GM18861 (cell line): ENCODE measurements around the gene NR1H4.
"Not testable (repeated sequence)": the region's sequence is repeated elsewhere in the genome, so short reads cannot be mapped to it uniquely, and the experiment has no call there.

ENCODE experiments used
- ATAC-seq: cut with Tn5 transposase; IDR thresholded peaks from one replicate; pipeline ENCODE4 v1.9.1; 2021; ENCODE audit not compliant: unreplicated experiment

Gene NR1H4

DNA sequence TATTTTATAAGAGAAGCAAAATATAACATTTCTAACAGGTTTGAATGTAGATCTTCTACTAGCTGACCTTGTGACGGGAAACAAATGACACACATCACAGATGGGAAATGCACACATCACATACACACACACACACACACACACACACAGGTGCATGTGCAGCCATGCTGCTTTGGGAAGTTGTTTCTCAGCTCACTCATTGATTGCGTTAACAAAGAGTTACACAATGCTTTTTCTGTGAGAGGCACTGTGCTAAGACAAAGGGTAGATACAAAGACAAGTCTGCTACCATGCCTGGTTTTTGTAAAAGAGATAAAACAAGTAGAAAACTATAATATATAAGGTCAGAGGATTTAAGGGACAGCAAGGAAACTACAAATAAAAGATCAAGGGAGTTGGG, 1.3 kb upstream of the NR1H4 start:
- no peak for ATAC-seq

DNA sequence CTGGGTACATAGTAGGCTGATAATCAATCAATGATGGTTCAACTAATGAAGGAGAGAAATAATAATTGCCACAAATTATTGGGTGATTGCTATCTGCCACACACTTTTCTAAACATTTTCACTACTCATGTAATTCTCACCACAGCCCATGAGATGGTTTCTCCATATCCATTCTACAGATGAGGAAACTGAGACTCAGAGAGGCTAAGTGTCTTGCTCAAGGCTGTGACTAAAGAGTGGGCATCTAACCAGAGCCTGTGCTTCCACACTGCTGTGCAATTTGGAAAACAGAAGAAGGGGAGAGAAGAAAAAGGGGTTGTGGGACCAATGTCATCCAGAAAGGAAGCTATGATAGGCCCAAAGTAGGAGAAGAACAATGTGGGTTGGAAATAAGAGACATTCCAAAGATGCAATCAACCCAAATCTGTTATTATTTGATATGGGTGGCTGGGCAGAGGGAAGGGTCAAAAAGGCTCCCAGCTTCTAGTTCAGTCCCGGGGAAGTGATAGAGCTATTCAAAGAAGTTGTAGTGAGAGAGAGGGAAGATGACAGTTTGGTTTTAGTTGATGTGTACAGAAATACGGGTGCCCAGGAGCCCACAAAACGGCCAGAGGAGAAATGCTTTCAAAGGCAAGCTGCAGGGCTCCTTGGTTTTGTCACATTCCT, 483 bp upstream of the NR1H4 start:
- ATAC-seq = no peak

GRCh38 chr12:100474617-100475016, 951 bp downstream of the NR1H4 start:
- no peak for ATAC-seq

DNA sequence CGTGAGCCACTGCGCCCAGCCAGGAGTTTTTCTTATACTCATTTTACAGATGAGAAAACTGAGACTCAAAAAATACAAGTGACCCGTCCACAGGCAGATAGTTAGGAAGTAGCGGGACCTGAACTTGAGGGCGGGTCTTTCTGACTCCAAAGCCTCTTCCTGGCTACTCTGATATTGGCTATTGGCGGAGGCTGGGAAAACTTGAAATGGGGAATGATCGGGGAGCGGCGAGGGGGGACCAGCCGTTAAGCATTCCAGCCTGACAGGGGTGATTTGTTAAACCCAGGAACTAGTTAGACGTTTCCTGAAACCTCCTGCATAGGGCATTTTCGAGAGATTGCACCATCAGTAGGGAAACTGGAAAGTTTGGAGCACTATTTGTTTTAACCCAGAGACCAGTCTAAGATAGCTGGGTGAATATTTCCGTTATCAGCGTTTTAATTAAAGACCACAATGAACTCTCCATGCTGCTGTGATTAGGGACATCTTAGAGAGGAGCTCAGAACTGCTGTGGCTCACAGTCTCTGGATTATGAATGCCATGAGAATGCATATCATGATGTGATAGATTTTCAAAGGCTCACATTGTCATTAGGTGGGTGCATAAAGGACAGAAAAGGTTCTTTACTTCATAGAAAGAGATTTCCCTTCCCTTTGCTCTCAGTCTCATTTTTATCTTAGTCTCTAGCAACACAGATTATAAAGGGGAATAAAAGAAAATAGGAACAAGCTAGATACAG, 2.5 kb downstream of the NR1H4 start:
- ATAC-seq = no peak

- no peak for ATAC-seq
Observed at GRCh38 chr12:100481021-100481420, 7.4 kb downstream of the NR1H4 start.

DNA sequence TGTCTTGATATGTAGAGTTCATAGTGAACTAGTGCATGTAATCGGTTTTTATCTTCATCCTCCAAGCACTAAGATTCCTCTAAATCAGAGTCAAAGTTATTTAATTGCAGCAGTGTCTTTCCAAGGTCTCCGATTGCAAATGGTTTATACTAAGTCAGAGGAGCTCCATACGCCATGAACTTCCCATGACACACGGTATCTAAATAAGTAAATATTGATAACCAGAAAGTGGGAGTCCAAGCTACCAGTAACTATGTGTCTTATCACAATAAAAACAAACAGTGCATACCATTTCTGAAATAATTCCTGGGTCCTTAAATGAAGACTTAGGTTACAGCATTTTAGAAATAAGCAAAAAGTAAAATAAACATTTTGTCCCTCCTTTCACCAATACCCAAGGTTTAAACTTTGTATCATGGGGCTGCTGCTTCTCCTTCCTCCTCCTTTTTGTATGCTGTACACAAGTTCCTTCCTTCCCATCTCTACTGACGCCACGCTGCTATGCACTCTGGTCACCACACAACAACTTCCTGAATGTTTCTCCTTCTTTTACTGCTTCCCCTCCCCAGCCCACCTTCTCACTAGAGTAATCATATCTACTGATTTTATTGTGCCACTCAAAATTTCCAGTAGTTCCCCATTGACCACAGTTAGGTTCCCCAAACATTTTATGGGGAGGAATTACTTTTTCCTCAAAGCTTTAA, 10.7 kb downstream of the NR1H4 start:
- ATAC-seq = no peak

DNA sequence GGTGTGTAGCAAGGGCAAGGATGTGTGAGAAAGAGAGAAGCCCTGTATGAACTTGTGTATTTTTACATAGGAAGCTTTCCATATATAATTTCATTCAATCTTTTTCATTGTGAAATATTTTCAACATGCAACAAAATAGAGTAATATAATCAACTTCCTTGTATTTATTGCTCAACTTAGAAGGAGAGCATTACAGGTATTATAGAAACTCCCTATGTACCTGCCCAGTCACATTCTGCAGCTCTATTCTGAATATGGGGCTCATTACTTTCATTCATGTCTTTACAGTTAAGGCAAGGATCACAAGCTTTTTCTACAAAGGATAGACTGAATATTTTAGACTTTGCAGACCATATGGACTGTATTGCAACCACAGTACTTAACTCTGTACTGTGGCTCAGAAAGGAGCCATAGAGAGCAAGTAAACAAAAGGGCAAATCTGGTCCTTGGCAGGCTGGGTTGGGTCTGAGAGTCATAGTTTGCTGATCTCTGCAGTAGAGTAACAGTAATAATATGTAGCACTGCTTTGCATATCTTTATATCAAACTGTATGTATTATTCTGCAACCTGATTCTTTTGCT, 11.3 kb downstream of the NR1H4 start:
- no peak for ATAC-seq

DNA sequence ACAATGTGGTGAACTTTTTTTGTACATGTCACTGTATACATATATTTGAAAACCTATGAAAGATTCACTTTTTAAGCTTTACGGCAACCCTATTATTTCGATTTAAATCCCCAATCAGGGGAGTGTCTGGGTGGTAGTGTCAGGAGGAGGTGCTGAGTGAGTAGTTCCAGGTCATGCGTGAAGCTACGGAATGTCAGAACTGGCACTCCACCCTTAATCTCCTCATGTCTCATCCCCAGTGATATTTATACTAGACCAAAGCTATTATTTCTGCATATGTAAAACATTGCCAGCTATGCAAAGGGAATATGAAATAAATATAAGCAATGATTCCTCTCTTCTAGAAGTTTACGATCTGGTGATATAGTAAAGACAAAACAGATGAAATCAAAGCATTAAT, 12.3 kb downstream of the NR1H4 start:
- no peak for ATAC-seq

- no peak for ATAC-seq
Observed at GRCh38 chr12:100489251-100489820, 15.7 kb downstream of the NR1H4 start.

DNA sequence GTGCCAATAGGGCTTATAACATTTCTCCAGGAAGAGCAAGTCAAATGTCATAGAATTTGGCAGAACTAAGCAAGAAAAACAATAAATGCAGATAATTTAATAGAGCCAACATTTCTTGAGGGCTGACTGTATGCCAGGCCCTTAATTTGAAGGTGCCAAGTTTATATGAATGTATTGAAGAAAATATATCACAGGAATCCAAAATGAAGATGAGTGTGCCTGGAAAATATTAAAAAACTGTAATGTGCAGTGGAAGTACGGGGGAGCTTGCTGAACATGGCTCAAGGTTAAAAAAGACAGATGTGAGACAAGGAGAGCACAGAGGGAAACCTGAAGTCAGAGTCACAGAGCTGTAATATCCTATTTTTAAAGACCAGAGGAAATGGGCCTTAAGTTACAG, 16.4 kb downstream of the NR1H4 start:
- ATAC-seq = no peak

DNA sequence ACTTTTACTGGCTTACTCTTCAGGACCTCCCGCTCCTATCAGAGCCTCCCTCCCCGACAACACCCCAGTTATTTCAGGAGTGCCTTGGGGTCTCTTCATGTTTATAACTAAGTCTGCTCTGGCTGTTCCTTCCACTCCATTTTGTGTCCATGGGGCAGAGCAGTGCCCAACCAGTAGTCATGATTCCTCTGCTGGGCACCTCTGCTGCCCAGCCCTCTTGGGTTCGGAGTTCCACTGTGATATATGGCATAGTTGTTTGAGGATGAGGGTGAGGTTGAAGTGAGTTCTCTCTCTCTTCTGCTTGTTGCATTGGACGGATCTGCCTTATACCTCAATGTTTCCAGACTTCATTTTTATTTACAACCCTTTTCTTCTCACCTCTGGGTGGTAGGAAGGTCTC, 17.4 kb downstream of the NR1H4 start:
- no peak for ATAC-seq

DNA sequence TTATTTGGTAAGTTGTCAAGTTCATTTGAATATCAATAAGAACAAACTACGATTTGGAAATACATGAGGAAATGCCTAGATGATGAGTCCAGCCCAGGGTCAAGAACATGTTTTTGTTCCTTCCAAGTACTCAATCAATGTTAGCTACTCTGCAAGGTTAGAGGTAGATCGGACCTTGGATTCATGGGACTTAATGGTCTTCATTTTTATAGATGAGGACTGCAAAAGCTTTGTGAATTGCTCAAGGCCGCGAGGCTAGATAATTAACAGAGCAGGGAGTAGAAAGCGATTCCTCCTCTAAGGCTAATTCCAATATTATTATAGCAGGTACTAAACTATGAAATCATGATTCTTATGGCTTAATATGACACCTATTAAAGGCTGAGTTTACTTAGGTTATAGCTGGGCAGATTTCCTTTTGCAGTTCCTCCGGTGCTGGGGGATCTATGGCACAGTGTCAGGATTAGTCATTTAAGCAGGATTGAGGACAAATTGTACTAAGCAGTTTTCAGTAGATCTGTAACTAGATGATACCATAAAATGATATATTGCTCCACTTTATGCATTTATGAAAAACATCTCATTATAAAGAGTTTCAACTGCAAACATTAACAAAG, 19.8 kb downstream of the NR1H4 start:
- no peak for ATAC-seq

- no peak for ATAC-seq
Observed at GRCh38 chr12:100494026-100494425, 20.4 kb downstream of the NR1H4 start.

- no peak for ATAC-seq
Observed at GRCh38 chr12:100494538-100494937, 20.9 kb downstream of the NR1H4 start.

DNA sequence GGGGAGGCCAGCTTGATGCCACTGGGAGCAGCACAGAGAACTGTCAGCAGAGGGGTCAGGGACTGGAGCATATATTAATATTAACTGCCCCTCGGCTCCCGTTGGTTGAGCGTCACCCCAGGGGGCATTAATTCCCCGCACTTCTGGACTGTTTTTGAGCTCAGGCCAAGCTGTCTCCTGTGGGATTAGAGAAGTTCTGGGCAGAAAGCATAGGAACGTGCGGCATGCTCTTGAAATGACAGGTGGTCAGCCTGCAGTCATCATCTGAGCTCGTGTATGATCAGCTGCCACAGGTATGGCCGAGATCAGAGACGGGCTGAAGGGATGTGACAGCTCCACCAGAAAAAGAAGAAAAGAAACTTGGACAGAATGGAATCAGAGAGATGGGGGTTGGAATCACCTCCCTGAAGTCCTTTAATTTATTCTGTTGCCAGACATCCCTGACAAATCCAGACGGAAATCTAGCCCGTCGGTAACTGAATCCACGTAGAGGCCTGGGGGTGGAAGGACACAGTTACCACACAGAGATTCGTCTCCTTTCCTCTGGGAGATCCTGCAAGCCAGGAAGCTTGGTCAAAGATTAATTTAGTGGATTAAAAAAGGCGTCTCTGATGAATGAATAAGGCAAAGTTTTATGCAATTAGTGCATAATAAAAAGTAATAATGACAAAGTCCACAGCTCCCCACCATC, 23.6 kb downstream of the NR1H4 start:
- no peak for ATAC-seq

DNA sequence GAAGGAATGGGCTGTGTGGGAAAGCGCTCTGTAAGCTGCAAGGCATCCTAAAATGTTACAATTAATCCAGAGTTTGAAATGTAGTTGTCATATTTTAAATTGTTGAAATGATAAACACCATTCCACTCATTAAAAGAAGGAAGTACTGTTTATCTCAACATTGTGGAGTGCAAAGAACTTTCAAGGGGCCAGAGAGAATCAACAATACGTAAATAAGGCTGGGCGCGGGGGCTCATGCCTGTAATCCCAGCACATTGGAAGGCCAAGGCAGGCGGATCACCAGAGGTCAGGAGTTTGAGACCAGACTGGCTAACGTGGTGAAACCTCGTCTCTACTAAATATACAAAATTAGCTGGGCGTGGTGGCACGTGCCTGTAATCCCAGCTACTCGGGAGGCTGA, 24.5 kb downstream of the NR1H4 start:
- no peak for ATAC-seq

DNA sequence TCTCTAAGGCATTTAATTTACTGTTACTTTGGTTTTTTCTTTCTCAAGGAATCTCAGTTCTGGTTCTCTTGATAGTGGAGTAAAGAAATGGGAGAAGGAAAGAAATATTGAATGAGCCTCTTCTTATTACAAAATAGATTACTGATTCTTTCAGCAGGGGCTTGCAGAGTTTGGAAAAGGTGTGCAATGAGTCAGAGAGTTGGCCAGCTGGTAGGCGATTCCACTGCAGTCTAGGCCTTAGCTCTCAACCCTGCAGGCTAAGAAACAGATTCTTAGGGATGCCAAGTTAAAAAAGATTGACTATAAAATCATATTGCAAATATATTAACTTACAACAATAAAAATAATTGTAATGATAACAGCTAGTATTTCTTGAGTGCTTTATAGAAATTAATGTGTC, 25.8 kb downstream of the NR1H4 start:
- no peak for ATAC-seq

- ATAC-seq = not testable (repeated sequence)
Observed at GRCh38 chr12:100502718-100503117, 29.1 kb downstream of the NR1H4 start.

- no peak for ATAC-seq
Observed at GRCh38 chr12:100503228-100503628, 29.6 kb downstream of the NR1H4 start.

- no peak for ATAC-seq
Observed at GRCh38 chr12:100504804-100505203, 31.1 kb downstream of the NR1H4 start.
